Keratinocyte (primary cell): ENCODE measurements around the gene CASKIN2. TPM values are rescaled to one million over a fixed set of nuclear protein-coding genes. Genes with fewer than 3 reads are reported as not detected.

Experiments used
- DNase-seq: peaks from one replicate; pipeline ENCODE4 v3.0.0-alpha.2; 2011; ENCODE audit warnings: low read depth, missing footprints, low spot score
- FAIRE-seq: peaks from 2 replicates; lab custom pipeline; 2011; peaks lifted over from hg19 to GRCh38; lab: Jason Lieb, UNC
- H2AFZ ChIP-seq: 2 replicates; pipeline ENCODE4 v1.6.0; 2012; ENCODE audit warnings: low read length, control low read depth, inconsistent platforms; ENCODE audit not compliant: control insufficient read depth
- H3K27ac ChIP-seq: 2 replicates; pipeline ENCODE4 v1.5.1; 2011; ENCODE audit warnings: low read length; ENCODE audit not compliant: control insufficient read depth, insufficient read depth
- H3K27me3 ChIP-seq: 3 replicates; pipeline ENCODE4 v1.6.0; 2011; ENCODE audit warnings: low read length; ENCODE audit not compliant: control insufficient read depth, insufficient read depth; ENCODE audit errors: extremely low read depth
- H3K36me3 ChIP-seq, 2 experiments: 2 replicates in 1 of 2; 3 replicates in 1 of 2; pipeline ENCODE4 v1.5.1; 2011; ENCODE audit warnings: low read length in 2 of 2, mild to moderate bottlenecking in 1 of 2; ENCODE audit not compliant: control insufficient read depth in 2 of 2, insufficient read depth in 2 of 2; ENCODE audit errors: extremely low read depth in 1 of 2
- H3K4me1 ChIP-seq: 3 replicates; pipeline ENCODE4 v1.5.1; 2011; ENCODE audit warnings: low read length; ENCODE audit not compliant: control insufficient read depth, insufficient read depth; ENCODE audit errors: extremely low read depth
- H3K4me2 ChIP-seq: 3 replicates; pipeline ENCODE4 v1.6.0; 2011; ENCODE audit warnings: low read depth, low read length; ENCODE audit not compliant: control insufficient read depth, insufficient read depth; ENCODE audit errors: extremely low read depth
- H3K4me3 ChIP-seq, 3 experiments: fragments of 200-600 bp in 1 of 3; sonication (generic) in 1 of 3; 2 replicates in 2 of 3; 3 replicates in 1 of 3; pipeline ENCODE4 v1.5.1; 2011 to 2016; ENCODE audit warnings: low read length in 3 of 3, mild to moderate bottlenecking in 3 of 3, control low read depth in 2 of 3, inconsistent platforms in 1 of 3, low read depth in 1 of 3, mixed read lengths in 1 of 3, mixed run types in 1 of 3, moderate library complexity in 1 of 3; ENCODE audit not compliant: control insufficient read depth in 2 of 3, insufficient read depth in 2 of 3; ENCODE audit errors: extremely low read depth in 1 of 3
- H3K79me2 ChIP-seq: 2 replicates; pipeline ENCODE4 v1.6.0; 2012; ENCODE audit warnings: low read length; ENCODE audit not compliant: control insufficient read depth, insufficient read depth
- H3K9ac ChIP-seq: 3 replicates; pipeline ENCODE4 v1.6.0; 2011; ENCODE audit warnings: low read length; ENCODE audit not compliant: control insufficient read depth, insufficient read depth; ENCODE audit errors: extremely low read depth
- H3K9me1 ChIP-seq: 3 replicates; pipeline ENCODE4 v1.6.0; 2011; ENCODE audit warnings: low read length; ENCODE audit not compliant: control insufficient read depth, insufficient read depth; ENCODE audit errors: extremely low read depth
- H3K9me3 ChIP-seq: 2 replicates; pipeline ENCODE4 v1.5.1; 2012; ENCODE audit warnings: low read depth, low read length; ENCODE audit not compliant: control insufficient read depth
- H4K20me1 ChIP-seq: 3 replicates; pipeline ENCODE4 v1.6.0; 2011; ENCODE audit warnings: low read length; ENCODE audit not compliant: control insufficient read depth, insufficient read depth; ENCODE audit errors: extremely low read depth
- CTCF ChIP-seq, 3 experiments: IDR thresholded peaks in 1 of 3; conservative IDR thresholded peaks in 1 of 3; optimal IDR thresholded peaks in 1 of 3; 2 replicates in 2 of 3; 3 replicates in 1 of 3; pipeline versions ENCODE3 to v1.5.1; 2011; ENCODE audit warnings: low read length in 3 of 3, mild to moderate bottlenecking in 3 of 3, moderate library complexity in 2 of 3, control low read depth in 1 of 3, inconsistent platforms in 1 of 3; ENCODE audit not compliant: insufficient read depth in 2 of 3; ENCODE audit errors: extremely low read depth in 1 of 3
- EZH2 ChIP-seq: IDR thresholded peaks from one replicate; pipeline ENCODE4 v1.6.1; 2012; ENCODE audit warnings: inconsistent platforms, mild to moderate bottlenecking, low read length, moderate library complexity
- dilution Hi-C: fragments of 300-500 bp; cut with MboI; formaldehyde crosslinking; loops from one replicate; pipeline ENCODE4 v1.7.0; 2020; ENCODE audit warnings: low sequenced_read_pairs; ENCODE audit not compliant: extremely low pct_ligation_motif_present
- polyA plus RNA-seq, 5 experiments: library from polyadenylated mRNA; depleted of rRNA in 3 of 5; stranded (reverse) in 3 of 5; stranded (forward) in 1 of 5; unstranded in 1 of 5; fragments of >200 nt; gene quantifications; 1 replicate in 1 of 5; 2 replicates in 3 of 5; 3 replicates in 1 of 5; pipeline versions ENCODE4 v1.2.1 to v1.2.3, GENCODE V29; 2011 to 2012; ENCODE audit warnings: missing spikeins in 2 of 5, low read depth in 1 of 5, low replicate concordance in 1 of 5

The CASKIN2 gene
- polyA plus RNA-seq, 1 donor (not counting 4 experiments of a cell fraction or from before 2014, with no cell fraction given) = 3.7 TPM

- DNase-seq (no peak), FAIRE-seq (no peak)
- no peak overlapping the region for H3K9ac ChIP-seq
- no peaks in the 10 kb centered on the region for H3K27me3 ChIP-seq
- H3K9me1 ChIP-seq = no peaks in the 10 kb centered on the region
- no peak for TF ChIP-seq CTCF (optimal IDR thresholded peaks at IDR 0.05 in 1 of 3, IDR thresholded peaks at IDR 0.05 in 1 of 3, conservative IDR thresholded peaks at IDR 0.05 in 1 of 3; ENCODE audit: extremely low read depth in 1 of 3, insufficient read depth in 2 of 3, low read length in 3 of 3)
- TF ChIP-seq EZH2 = no peak
- dilution Hi-C loops = no loop called here
- no peak overlapping the region for H3K4me3 ChIP-seq
- H3K4me1 ChIP-seq = peaks cover 18% of the 10 kb centered on the region
- peaks cover 3% of the 10 kb centered on the region for H4K20me1 ChIP-seq
- H2AFZ ChIP-seq = no peak overlapping the region
- H3K9me3 ChIP-seq = no peaks in the 10 kb centered on the region
- no peak overlapping the region for H3K4me2 ChIP-seq
- no peak overlapping the region for H3K27ac ChIP-seq
- peaks cover 10 to 22% of the 10 kb centered on the region in 2 experiments for H3K36me3 ChIP-seq
- H3K79me2 ChIP-seq = peaks cover 13% of the 10 kb centered on the region
These were observed 7.3 kb downstream of the CASKIN2 start for GRCh38 chr17:75507733-75508719.

- dilution Hi-C loops = no loop called here
- Histone ChIP-seq H3K4me1 (peaks cover 18% of the 10 kb centered on the region), H3K36me3 (peaks cover 10 to 15% of the 10 kb centered on the region in 2 experiments)
These were observed 8.4 kb downstream of the CASKIN2 start for GRCh38 chr17:75506888-75507287.

More at GRCh38 chr17:75506888-75507287, 8.4 kb downstream of the CASKIN2 start:
- Histone ChIP-seq H3K79me2 (peaks cover 8% of the 10 kb centered on the region), H3K9ac (no peak overlapping the region), H3K9me1 (no peaks in the 10 kb centered on the region), H3K27me3 (no peaks in the 10 kb centered on the region), H3K27ac (no peak overlapping the region), H3K9me3 (no peaks in the 10 kb centered on the region), H3K4me3 (no peak overlapping the region), H4K20me1 (peaks cover under 1% of the 10 kb centered on the region), H3K4me2 (no peak overlapping the region), H2AFZ (no peak overlapping the region)
- no peak for TF ChIP-seq EZH2
- no peak for TF ChIP-seq CTCF (optimal IDR thresholded peaks at IDR 0.05 in 1 of 3, IDR thresholded peaks at IDR 0.05 in 1 of 3, conservative IDR thresholded peaks at IDR 0.05 in 1 of 3; ENCODE audit: extremely low read depth in 1 of 3, insufficient read depth in 2 of 3, low read length in 3 of 3)
- FAIRE-seq (no peak), DNase-seq (no peak)
